PC-3 (cell line): Measurements from ENCODE around the gene FOXP1. TPM values are rescaled to one million over a fixed set of nuclear protein-coding genes. Genes with fewer than 3 reads are reported as not detected.

Experiments
- ATAC-seq: fragments of 200-7000 bp; cut with Tn5 transposase; 2 replicates; pipeline ENCODE4 v1.9.1; 2020; ENCODE audit warnings: mild to moderate bottlenecking, moderate library complexity
- BruUV-seq: library from RNA; stranded (reverse); fragments of 400-500 nt; replicated peaks from 2 replicates; lab custom pipeline; 2021; lab: Mats Ljungman, UMichigan
- CTCF ChIA-PET: fragments of 300-600 bp; sonication (Branson Sonifier 250); formaldehyde crosslinking; loops from one replicate; lab custom pipeline; 2022; ENCODE audit warnings: antibody characterized with exemption; lab: Charles Lee
- POLR2A ChIA-PET: fragments of 300-600 bp; sonication (Branson Sonifier 250); formaldehyde crosslinking; loops from one replicate; lab custom pipeline; 2022; ENCODE audit warnings: antibody characterized with exemption; ENCODE audit not compliant: unreplicated experiment; lab: Charles Lee
- DNase-seq: peaks from one replicate; pipeline ENCODE4 v3.0.0-alpha.2; 2015
- H2AFZ ChIP-seq: fragments of 300-600 bp; sonication (generic); 2 replicates; pipeline ENCODE4 v1.6.0; 2016; ENCODE audit warnings: antibody characterized with exemption, low read length
- H3F3A ChIP-seq: fragments of 300-600 bp; sonication (generic); one replicate; pipeline ENCODE4 v1.6.0; 2017; ENCODE audit warnings: antibody characterized with exemption, low read length, control low read depth, mild to moderate bottlenecking; ENCODE audit not compliant: unreplicated experiment
- H3K27ac ChIP-seq: fragments of 300-600 bp; sonication (generic); 2 replicates; pipeline ENCODE4 v1.5.1; 2016; ENCODE audit warnings: mild to moderate bottlenecking, low read length
- H3K27me3 ChIP-seq: fragments of 300-600 bp; sonication (generic); 2 replicates; pipeline ENCODE4 v1.6.1; 2016; ENCODE audit warnings: low read length, mixed read lengths
- H3K36me3 ChIP-seq: fragments of 300-600 bp; sonication (generic); 2 replicates; pipeline ENCODE4 v1.6.1; 2016; ENCODE audit warnings: low read depth, mixed run types, low read length, mixed read lengths
- H3K4me1 ChIP-seq: fragments of 300-600 bp; sonication (generic); 2 replicates; pipeline ENCODE4 v1.5.1; 2016; ENCODE audit warnings: low read length; ENCODE audit not compliant: insufficient read depth
- H3K4me2 ChIP-seq: fragments of 300-600 bp; sonication (generic); 2 replicates; pipeline ENCODE4 v1.6.0; 2016; ENCODE audit warnings: low read length
- H3K4me3 ChIP-seq: fragments of 300-600 bp; sonication (generic); 2 replicates; pipeline ENCODE4 v1.5.1; 2016; ENCODE audit warnings: mild to moderate bottlenecking, low read length, mixed read lengths
- H3K79me2 ChIP-seq: fragments of 300-600 bp; sonication (generic); 2 replicates; pipeline ENCODE4 v1.6.1; 2017; ENCODE audit warnings: low read length, mixed read lengths
- H3K9ac ChIP-seq: fragments of 300-600 bp; sonication (generic); 2 replicates; pipeline ENCODE4 v1.6.0; 2016; ENCODE audit warnings: mild to moderate bottlenecking, low read length
- H3K9me2 ChIP-seq: fragments of 300-600 bp; sonication (generic); replicated peaks from 2 replicates; pipeline ENCODE4 v1.6.1; 2016; ENCODE audit warnings: mixed run types, low read length, mixed read lengths
- H3K9me3 ChIP-seq: fragments of 300-600 bp; sonication (generic); 2 replicates; pipeline ENCODE4 v1.6.1; 2016; ENCODE audit warnings: low read length, mixed read lengths
- H4K20me1 ChIP-seq: fragments of 300-600 bp; sonication (generic); 2 replicates; pipeline ENCODE4 v1.6.1; 2016; ENCODE audit warnings: low read length, mixed read lengths
- CTCF ChIP-seq: fragments of 300-600 bp; sonication (generic); conservative IDR thresholded peaks from 2 replicates; pipeline ENCODE4 v1.5.1; 2017; ENCODE audit warnings: antibody characterized with exemption, low read depth, mild to moderate bottlenecking, low read length
- EZH2 ChIP-seq: fragments of 300-600 bp; sonication (generic); IDR thresholded peaks from one replicate; pipeline ENCODE4 v1.6.1; 2017; ENCODE audit warnings: antibody characterized with exemption, mild to moderate bottlenecking, low read length; ENCODE audit not compliant: unreplicated experiment
- EZH2phosphoT487 ChIP-seq: fragments of 300-600 bp; sonication (generic); IDR thresholded peaks from 2 replicates; pipeline ENCODE4 v1.6.1; 2018; ENCODE audit warnings: mild to moderate bottlenecking, antibody characterized with exemption, low read length, borderline replicate concordance
- intact Hi-C: fragments of 100-400 bp; cut with micrococcal nuclease; formaldehyde crosslinking; loops from 2 replicates; pipeline ENCODE4 v1.9.0; 2023
- total RNA-seq: library from RNA; depleted of rRNA; stranded (reverse); fragments of >200 nt; gene quantifications from 2 replicates; pipeline ENCODE4 v1.2.3, GENCODE V29; 2014

Gene FOXP1
- total RNA-seq, 1 experiment from 2014 or later: 35.3 TPM

DNA sequence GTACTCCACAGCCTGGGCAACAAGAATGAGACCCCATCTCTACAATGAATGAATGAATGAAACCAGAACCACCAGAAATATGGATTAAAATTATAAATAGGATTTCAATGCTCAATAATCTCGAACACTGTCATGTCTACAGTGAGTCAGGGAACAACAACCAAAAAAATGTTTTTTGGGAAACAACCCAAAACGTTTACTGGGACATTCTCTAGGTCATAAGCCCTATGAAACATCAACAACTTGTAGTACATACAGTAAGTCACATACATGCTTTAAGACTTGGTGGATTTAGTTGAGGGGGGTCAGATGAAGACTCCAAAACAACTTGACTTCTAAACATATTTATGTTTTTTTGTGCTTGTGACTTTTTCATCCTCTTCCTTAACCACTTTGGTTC lies 511.2 kb downstream of the FOXP1 start:
- Histone ChIP-seq H4K20me1 (no peaks in the 10 kb centered on the region), H3K9ac (no peak overlapping the region), H3K4me3 (no peak overlapping the region), H2AFZ (no peak overlapping the region), H3K36me3 (no peaks in the 10 kb centered on the region), H3K4me1 (peaks cover 22% of the 10 kb centered on the region), H3K27me3 (no peaks in the 10 kb centered on the region), H3K27ac (no peak overlapping the region), H3K9me2 (no peaks in the 10 kb centered on the region), H3F3A (no peaks in the 10 kb centered on the region), H3K79me2 (no peaks in the 10 kb centered on the region), H3K9me3 (no peaks in the 10 kb centered on the region), H3K4me2 (no peak overlapping the region)
- intact Hi-C loops: no loop called here
- ATAC-seq (no peak), DNase-seq (no peak)
- ChIA-PET CTCF (no interaction called here), POLR2A (no interaction called here)
- TF ChIP-seq EZH2phosphoT487 (no peak), EZH2 (no peak), CTCF (no peak)
- no TSS peak for BruUV-seq

- POLR2A ChIA-PET: no interaction called here
- Histone ChIP-seq H3K27me3 (no peaks in the 10 kb centered on the region), H3F3A (peaks cover 4% of the 10 kb centered on the region), H3K79me2 (0 out of 2 replicates have a peak, but pooled peaks cover 5% of the 10 kb centered on the region), H3K36me3 (no peaks in the 10 kb centered on the region), H3K4me3 (no peak overlapping the region), H4K20me1 (no peaks in the 10 kb centered on the region), H3K4me1 (peaks cover 37% of the 10 kb centered on the region), H2AFZ (no peak overlapping the region), H3K9me2 (no peaks in the 10 kb centered on the region), H3K9me3 (no peaks in the 10 kb centered on the region), H3K9ac (no peak overlapping the region), H3K4me2 (no peak overlapping the region), H3K27ac (no peak overlapping the region)
- intact Hi-C loops: loop anchor here (1.0 kb wide), 1 partner anchor 63 kb away; no protein-coding TSS in a partner anchor
- DNase-seq (no peak), ATAC-seq (no peak)
- no TSS peak for BruUV-seq
- CTCF ChIA-PET: interaction anchor here (0.8 kb wide), 1 partner anchor 65 kb away, joined by 3 read pairs; no protein-coding TSS in a partner anchor
- no peak for TF ChIP-seq EZH2phosphoT487
Observed at GRCh38 chr3:71070497-71071463, 512.7 kb downstream of the FOXP1 start.

DNA sequence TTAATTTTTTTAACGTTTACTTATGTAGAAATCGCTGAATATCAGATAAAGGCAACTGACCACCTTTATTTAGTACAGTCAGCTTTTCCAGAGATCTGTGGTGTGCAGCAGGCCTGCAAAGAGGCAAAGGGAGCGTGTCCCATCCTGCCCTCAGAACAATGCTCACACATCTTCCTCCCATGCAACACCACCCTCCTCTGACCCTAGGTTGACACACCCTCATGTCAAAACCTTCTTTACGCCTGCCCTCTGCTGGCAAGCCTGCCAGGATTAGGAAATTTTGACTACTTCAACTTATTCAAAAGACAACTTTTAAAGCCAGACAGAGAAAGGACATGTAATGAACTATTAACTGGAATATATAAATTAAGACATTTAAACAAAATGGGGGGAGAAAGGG lies 513.7 kb downstream of the FOXP1 start:
- Histone ChIP-seq H3F3A (peaks cover 4% of the 10 kb centered on the region), H3K4me2 (no peak overlapping the region), H2AFZ (no peak overlapping the region), H3K4me1 (peaks cover 40% of the 10 kb centered on the region), H3K79me2 (0 out of 2 replicates have a peak, but pooled peaks cover 12% of the 10 kb centered on the region), H3K27ac (no peak overlapping the region), H4K20me1 (no peaks in the 10 kb centered on the region), H3K27me3 (no peaks in the 10 kb centered on the region), H3K36me3 (no peaks in the 10 kb centered on the region), H3K4me3 (no peak overlapping the region), H3K9me2 (no peaks in the 10 kb centered on the region), H3K9me3 (no peaks in the 10 kb centered on the region), H3K9ac (no peak overlapping the region)
- intact Hi-C loops: loop anchor here (1.0 to 10.0 kb wide), 4 partner anchors 33 to 355 kb away; no protein-coding TSS in a partner anchor
- ATAC-seq: peak; percentile 30
- CTCF ChIA-PET: interaction anchor here (0.8 kb wide), 1 partner anchor 64 kb away, joined by 3 read pairs; no protein-coding TSS in a partner anchor
- POLR2A ChIA-PET: no interaction called here
- DNase-seq: peak; percentile 86
- no TSS peak for BruUV-seq
- TF ChIP-seq CTCF (peak; percentile 93), EZH2 (no peak)
